HL-60/S4 treated with retinoic acid at 250 ng/mL for 4 days and 3 days (cell line): Measurements from ENCODE around the gene SGK1.
"Not testable (repeated sequence)": the region's sequence is repeated elsewhere in the genome, so short reads cannot be mapped to it uniquely, and the experiment has no call there.

Source experiments
- in situ Hi-C: fragments of 300-500 bp; cut with MboI; formaldehyde crosslinking; loops from 2 replicates; pipeline ENCODE4 v1.7.0; 2022; ENCODE audit warnings: low sequenced_read_pairs

Gene SGK1

DNA sequence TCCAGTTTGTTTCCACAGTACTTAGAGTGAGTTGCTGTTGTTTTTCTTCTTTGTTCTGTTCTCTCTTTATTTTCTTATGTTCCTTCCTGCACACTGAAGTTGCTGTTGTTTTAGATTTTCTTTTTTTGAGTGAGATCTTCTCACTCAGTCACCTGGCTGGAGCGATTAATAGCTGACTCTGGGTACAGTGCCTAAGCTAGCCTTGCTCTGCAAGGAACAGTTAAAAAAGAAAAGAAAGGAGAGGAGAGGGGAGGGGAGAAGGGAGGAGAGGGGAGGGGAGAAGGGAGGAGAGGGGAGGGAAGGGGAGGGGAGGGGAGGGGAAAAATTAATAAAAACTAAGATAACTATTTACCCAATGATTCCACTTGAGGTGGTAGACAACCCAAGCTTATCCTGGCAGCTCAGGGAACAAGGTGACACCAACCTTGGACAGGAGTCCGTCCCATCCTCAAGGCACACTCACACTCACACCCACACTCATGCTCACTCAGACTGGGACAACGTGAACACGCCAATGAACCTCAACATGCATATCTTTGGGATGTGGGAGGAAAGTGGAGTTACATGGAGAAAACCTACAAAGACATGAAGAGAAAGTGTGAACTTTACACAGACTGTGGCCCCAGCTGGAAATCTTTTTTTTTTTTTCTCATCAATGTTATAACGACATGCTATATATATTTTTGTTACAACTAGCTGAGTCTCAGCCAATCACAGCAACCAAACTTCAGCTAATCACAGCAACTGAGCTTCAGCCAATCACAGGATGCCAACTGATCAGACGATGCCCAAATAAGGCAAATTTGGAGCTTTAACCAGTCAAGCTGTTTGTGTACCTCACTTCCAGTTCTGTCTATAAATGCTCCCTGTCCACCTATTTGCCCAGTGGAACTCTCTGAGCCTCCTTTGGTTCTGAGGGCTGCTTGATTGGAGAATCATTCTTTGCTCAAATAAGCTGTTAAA, 124.1 kb downstream of the SGK1 start:
- in situ Hi-C loops: no loop called here

DNA sequence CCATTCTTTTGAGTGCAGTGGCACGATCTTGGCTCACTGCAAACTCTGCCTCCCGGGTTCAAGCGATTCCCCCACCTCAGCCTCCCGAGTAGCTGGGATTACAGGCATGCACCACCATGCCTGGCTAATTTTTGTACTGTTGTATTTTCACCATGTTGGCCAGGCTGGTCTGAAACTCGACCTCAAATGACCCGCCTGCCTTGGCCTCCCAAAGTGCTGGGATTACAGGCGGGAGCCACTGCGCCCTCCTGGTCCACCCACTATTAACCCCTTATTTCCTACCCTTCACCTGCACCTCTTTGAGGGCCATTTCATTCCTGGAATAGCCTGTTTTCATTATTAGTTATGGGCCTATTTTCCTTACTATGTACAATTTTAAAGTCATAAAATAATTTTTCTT, 125.3 kb downstream of the SGK1 start:
- in situ Hi-C loops: not testable (repeated sequence)

DNA sequence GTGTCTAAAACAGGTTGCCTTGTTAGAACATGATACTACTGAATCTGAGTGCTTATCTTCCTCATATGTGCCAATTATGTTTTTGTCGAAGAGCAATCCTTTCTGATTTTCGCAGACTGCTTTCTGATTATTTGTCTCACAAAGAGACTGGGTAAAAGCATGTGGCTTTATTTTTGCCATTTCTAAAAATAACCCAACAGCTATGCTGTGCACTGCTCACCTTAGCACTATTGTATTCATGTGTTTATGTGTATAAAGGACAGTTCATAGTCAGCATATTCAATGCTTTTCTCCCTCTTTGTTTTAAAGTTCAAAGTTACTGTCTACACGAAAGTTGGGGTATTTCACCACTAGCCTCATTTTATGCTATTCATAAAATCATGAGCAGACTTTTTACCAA, 127.0 kb downstream of the SGK1 start:
- in situ Hi-C loops: no loop called here

DNA sequence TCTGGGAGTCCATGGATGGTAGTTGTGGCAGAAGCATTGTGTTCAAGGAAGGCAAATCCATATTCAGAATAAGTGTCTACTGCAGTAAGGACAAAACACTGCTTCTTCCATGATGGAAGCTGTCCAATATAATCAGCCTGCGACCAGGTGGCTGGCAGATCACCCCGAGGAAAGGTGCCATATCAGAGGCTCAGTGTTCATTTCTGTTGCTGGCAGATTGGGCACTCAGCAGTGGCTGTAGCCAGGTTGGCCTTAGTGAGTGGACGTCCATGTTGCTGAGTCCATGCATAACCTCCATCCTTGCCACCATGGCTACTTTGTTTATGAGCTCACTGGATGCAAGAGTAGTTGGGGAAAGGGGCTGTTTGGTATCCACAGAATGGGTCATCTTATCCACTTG, 130.2 kb downstream of the SGK1 start:
- in situ Hi-C loops: loop anchor here (10.0 kb wide), 1 partner anchor 447 kb away; no protein-coding TSS in a partner anchor

DNA sequence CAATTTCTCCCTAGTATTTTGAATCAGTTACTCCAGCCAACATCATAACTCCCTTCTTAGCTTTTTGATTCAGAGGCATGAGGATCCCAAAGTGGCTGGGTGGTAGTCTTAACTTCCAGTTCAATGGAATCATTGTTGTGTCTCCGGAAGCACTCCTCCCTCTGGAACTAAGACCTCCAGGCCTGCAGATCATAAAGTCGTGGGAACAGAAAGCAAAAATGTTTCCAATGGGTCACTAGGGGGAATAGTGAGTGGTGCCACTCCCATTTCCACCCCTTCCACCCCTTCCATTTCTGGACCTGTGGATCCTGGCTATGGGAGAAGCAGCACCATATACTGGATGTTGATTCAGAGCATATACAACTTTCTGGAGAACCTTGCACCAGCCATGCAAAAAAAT, 130.8 kb downstream of the SGK1 start:
- in situ Hi-C loops: loop anchor here (10.0 kb wide), 1 partner anchor 448 kb away; no protein-coding TSS in a partner anchor

DNA sequence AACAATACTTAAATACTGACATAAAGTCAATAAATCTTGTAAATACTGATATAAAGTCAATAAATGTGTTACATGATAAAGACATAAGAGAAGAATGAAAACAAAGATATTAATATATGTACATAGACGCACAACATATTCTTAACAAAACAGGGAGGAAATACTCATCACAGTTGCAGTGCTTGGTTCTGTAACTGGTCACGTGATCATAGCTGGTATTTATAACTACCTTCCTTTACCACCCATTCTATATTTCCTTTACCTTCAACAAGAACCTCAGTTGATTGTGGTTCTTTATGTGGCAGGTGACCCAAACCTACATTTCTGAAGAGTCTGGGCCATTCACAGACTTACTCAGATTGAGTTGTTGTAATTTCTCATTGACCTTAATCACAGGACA, 131.6 kb downstream of the SGK1 start:
- in situ Hi-C loops: loop anchor here (10.0 kb wide), 1 partner anchor 448 kb away; no protein-coding TSS in a partner anchor

DNA sequence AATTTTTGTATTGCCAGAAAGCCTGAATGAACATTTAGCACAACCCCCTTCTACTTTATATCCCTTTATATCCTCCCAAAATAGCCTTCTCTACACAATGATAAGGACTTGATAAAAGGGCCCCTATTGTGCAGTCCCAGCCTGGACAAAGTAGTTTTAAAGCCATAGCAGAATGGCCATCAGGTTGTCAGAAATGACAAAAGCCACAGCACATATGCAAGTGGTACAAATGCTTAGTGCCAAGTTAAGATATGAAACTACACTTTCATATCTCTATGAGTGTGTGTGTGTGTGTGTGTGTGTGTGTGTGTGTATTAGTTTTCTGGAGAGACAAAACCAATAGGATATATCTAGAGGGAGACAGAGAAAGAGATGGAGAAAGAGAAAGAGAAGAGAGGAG, 132.6 kb downstream of the SGK1 start:
- in situ Hi-C loops: loop anchor here (10.0 kb wide), 1 partner anchor 450 kb away; no protein-coding TSS in a partner anchor

DNA sequence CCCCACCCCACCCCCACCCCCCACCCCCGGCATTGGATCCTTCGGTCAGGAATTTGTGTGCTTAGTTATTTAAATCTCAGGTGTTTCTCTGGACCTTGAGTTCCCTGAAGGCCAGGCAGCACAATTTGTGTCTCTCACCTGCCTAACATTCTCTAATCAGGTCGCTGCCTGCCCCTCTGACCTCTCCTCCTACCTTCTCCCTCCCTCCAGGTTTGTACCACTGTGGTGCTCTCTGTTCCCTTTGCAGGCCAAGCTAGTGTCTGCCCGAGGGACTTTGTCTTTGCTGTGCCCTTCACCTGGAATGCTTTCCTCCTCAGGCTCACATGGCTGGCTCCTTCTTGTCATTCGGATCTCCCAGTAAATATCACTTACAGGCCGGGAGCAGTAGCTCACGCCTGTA, 134.1 kb downstream of the SGK1 start:
- in situ Hi-C loops: loop anchor here (10.0 kb wide), 1 partner anchor 451 kb away; no protein-coding TSS in a partner anchor

DNA sequence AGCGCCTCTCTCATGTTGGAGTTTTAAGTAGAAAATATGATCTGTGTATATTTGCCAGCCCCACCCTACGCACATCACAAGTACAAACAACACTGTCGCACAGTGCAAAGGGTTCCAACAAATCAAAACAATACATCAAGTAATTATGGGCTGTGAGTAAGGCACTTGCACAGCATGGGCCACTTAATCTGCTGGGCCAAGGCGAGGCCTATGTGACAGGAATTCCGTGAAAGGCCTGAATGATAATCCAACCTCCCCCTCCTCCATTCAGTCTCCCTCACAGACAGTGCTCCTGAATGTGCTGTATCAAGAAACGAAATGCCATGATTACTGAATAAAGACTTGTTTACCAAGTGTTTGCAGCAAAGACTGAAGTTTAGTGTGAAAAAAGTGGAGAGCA, 135.4 kb downstream of the SGK1 start:
- in situ Hi-C loops: loop anchor here (10.0 kb wide), 1 partner anchor 452 kb away; no protein-coding TSS in a partner anchor

DNA sequence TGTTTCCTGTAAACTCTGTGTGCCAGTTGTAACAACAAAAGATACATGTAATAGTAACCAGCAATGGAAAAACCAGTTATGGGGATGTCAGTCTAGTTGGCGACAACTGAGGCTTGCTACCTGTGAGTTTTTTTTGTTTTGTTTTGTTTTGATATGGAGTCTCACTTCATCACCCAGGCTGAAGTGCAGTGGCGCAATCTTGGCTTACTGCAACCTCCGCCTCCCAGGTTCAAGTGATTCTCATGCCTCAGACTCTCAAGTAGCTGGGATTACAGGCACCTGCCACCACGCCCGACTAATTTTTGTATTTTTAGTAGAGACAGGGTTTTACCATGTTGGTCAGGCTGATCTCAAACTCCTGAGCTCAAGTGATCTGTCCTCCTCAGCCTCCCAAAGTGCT, 136.2 kb downstream of the SGK1 start:
- in situ Hi-C loops: loop anchor here (10.0 kb wide), 1 partner anchor 453 kb away; no protein-coding TSS in a partner anchor

DNA sequence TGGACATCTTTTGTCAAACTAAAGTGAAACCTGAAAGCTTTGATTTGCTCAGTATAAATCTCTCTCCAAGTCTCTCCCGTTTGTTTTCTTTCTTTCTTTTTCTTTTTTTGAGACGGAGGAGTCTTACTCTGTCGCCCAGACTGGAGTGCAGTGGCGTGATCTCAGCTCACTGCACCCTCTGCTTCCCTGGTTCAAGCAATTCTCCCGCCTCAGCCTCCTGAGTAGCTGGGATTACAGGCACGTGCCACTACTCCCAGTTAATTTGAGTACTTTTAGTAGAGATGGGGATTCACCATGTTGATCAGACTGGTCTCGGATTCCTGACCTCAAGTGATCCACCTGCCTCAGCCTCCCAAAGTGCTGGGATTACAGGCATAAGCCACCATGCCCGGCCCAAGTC, 136.7 kb downstream of the SGK1 start:
- in situ Hi-C loops: loop anchor here (10.0 kb wide), 1 partner anchor 454 kb away; no protein-coding TSS in a partner anchor

DNA sequence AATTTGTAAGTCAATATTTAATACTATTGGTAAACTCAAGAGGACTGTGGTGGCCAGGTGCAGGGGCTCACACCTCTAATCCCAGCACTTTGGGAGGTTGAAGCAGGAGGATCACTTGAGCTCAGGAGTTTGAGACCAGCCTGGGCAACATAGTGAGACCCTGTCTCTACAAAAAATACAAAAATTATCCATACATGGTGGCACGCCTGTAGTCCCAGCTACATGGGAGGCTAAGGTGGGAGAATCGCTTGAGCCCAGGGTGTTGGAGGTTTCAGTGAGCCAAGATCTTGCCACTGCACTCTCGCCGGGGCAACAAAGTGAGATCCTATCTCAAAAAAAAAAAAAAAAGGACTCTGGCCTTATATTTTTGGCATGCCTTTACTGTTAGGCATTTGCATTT, 137.4 kb downstream of the SGK1 start:
- in situ Hi-C loops: loop anchor here (10.0 kb wide), 1 partner anchor 454 kb away; no protein-coding TSS in a partner anchor

DNA sequence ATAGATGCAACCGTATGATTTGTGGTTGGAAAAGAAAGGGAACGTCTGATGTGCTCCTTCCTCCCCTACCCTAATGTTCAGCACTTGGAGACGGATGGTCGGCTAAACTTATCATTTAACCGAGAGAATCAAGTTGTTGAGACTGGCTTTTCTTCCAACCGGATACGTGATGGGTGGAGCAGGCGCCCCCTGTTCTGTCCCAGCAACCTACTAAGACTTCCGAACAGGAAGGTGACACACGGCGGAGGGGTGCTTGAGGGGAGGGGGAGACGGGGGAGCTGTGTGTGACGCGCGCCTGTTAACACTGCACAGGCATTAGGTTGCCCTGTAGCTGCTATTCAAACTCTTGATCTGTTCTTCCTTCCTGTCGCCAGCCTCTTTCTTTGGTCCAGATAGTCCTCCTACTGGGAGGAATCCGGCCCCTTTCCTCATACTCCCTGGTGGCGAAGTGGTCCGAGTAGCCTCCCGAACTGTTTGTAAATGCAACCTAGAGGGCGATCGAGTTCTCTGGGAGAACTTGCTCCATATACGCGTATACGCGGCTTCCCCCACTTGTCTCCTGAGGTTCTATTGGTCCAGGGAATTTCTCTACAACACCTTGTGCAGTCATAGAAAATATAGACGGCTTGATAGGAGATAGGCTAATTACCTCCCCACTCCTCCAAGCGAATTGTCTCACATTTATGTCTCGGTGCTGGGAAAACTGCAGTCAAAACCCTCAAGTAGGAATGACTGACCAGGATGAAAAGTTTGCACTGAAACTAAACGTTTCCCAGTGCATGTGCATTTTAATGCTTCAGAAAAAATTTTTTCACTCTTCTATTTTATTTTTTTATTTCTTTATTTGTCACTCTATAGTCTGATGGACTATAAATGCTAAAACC, 139.5 kb downstream of the SGK1 start:
- in situ Hi-C loops: no loop called here

DNA sequence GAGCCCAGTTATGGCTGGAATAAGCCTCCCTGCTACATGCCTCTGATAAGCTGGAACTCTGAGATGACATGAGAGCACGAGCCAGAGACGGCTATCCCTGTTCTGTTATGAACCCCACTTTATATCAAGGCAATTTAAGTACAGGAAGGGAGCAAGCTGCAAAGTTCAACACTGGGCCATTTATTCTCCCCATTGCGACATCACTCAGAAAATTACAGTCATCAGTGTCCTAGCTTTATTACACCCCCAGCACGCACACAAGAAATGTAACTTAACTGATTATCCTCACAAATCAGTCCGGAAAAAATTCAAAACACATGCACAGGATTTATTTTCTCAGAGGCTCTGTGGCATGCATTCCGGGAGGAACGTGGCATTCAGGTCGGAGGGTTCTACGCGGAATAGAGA, 140.2 kb downstream of the SGK1 start:
- in situ Hi-C loops: no loop called here

DNA sequence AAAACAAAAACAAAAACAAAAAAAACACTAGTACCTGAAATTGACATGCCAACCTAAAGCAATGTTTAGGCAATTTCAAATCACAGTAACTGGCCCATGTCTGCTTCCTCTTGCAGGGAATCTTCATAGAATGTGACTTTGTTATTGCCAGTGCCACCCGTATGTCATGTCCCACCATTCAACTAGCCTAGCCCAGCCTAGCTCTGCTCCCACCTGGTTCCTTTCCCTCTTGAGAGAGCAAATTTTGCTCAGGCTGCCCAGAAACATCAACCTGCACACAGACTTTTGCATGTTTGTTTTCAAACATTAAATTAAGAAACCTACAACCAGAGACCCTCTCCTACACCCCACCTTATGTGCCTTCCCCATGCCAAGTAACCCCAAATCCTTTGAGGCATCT, 140.7 kb downstream of the SGK1 start:
- in situ Hi-C loops: no loop called here

DNA sequence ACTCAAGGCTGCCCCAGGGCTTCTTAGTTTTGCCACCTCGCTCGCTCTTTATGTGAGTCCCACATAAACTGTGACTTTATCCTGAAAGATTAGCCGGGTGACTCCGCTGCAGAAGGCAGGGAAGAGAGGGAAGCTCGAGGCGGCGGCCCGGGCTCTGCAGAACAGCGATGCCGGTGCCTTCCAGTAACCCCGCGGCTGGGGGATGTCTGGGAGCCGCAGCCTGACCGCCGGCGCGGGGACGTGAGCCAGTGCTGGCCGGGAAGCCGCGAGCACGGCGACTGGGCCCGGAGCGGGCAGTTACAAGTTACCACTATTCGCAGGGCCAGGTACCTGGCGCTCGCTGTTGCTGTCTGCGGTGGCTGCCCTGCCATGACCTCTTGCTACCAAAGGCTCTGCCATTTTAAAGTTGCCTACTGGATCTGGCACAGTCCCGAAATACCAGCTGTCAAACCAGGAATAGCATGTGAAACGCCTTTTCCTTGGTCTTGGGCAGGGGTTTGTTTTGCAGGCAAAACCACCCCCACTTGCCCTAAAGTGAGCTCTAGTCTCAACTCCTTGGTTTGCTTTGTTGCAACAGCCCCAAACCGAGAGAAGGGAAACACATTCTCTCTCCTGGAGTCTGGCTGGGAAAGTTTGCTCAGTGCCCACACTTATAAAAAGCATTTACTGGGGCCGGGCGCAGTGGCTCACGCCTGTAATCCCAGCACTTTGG, 141.5 kb downstream of the SGK1 start:
- in situ Hi-C loops: no loop called here

DNA sequence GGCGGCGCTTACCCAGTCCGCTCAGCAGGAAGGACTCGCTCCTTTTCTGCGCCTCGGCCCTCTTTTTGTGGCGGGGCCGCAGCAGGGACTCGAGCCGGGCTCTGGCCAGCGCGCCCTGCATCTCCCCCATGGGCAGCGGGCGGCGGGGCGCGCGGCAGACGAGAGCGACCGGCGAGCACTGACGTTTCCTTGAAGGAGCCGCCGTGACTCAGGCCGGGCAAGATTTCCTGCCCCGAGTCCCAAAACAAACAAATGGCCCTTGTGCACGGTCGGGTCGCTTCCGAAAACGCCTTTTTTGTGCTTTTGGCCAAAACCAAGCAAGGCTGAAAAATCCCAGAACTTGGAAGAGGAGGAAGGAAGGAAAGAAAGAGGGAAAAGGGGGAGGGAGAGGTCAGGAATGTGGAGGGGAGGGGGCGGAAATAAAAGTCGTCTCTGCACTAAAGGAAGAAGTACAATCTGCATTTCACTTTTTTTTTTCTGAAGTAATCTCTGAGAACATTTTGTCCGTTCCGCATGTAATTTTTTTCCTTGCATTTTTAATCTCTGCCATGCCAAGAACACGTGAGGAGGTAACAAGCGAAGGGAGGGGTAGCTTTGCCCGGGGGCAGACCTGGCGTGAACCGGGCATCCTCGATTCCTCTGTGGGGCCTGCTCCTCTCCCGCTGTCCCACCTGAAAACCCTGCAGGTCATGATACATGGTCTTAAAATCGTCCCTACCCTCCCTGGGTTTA, 142.2 kb downstream of the SGK1 start:
- in situ Hi-C loops: no loop called here

DNA sequence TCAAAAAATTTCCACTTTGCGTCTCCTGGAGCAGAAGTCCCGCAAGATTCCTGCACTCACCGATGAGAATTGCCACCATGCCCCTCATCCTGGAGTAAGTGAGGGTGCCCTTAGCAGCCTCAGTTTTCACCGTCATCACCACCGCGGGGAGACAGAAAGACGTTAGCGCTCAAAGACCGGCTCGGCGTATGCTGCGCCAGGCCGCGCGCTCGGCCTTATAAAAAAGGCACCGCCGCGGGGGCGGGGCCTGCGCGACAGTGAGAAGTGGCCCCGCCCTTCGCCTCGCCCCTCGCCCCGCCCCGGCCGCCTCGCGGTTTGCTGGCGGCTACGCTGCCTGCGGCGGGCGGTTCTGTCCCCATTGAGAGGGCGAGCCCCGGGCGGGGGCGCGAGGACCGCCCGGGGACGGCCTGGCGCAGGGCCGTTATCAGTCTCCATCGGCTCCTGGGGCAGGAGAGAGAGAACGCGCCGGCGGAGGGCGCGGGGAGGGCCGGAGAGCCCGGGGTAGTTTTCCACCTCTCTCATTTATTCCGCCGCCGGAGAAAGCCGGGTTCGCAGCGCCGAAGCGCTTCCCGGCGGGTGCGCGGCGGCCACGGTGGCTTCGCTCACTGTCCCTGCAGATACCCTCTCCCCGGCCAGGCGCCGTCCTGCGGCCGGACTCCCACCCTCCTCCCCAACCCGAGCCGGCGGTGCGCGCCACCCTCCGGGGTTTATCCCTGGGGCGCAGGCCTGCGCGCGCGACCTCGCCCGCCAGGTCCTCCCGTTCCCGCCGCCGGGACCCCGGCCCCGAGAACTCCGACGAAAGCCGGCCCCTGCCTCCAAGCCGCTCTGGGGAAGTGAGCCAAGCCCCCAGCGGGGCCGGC, 143.0 kb downstream of the SGK1 start:
- in situ Hi-C loops: no loop called here
